Lower lobe of right lung (tissue), 2 donors: ENCODE measurements around the gene TRMT61A. TPM values are rescaled to one million over a fixed set of nuclear protein-coding genes. Genes with fewer than 3 reads are reported as not detected.

Experiments
- ATAC-seq, 2 donors: fragments of 200-7000 bp; cut with Tn5 transposase; one replicate each; pipeline ENCODE4 v1.9.1; 2020 to 2022; ENCODE audit warnings: mild to moderate bottlenecking in 2 of 2, moderate library complexity in 2 of 2
- DNase-seq: peaks from one replicate; pipeline ENCODE4 v3.0.0-alpha.2; 2020
- H3K27ac ChIP-seq: fragments of 200-600 bp; one replicate; pipeline ENCODE4 v1.8.0; 2022
- H3K27me3 ChIP-seq: fragments of 200-600 bp; one replicate; pipeline ENCODE4 v1.8.0; 2022; ENCODE audit warnings: low read depth
- H3K36me3 ChIP-seq: fragments of 200-600 bp; one replicate; pipeline ENCODE4 v1.8.0; 2022; ENCODE audit warnings: mild to moderate bottlenecking
- H3K4me1 ChIP-seq: fragments of 200-600 bp; one replicate; pipeline ENCODE4 v1.8.0; 2022
- H3K4me3 ChIP-seq: fragments of 200-600 bp; one replicate; pipeline ENCODE4 v1.8.0; 2022; ENCODE audit warnings: mild to moderate bottlenecking
- H3K9me3 ChIP-seq: fragments of 200-600 bp; one replicate; pipeline ENCODE4 v1.8.0; 2022
- CTCF ChIP-seq: fragments of 200-600 bp; IDR thresholded peaks from one replicate; pipeline ENCODE4 v1.8.0; 2022; ENCODE audit warnings: antibody characterized with exemption, mild to moderate bottlenecking
- intact Hi-C: fragments of 100-400 bp; cut with DNase I; formaldehyde crosslinking; loops from one replicate; pipeline ENCODE4 v1.11.0; 2022
- total RNA-seq: library from RNA; stranded (reverse); fragmentation: NEBNext Ultra II Directional; extraction: Animal tissue kit (Norgen Biotek cat#: 25700); gene quantifications from one replicate; pipeline ENCODE4 v1.2.1, GENCODE V29; 2021
- donor health status: DM: no; HTN: yes; CAD: no; lungs with severe emphysema.

TRMT61A gene
- total RNA-seq, 1 donor from 2014 or later, result 11.0 TPM

GRCh38 chr14:103550451-103551337 is 21.7 kb downstream of the TRMT61A start:
- Histone ChIP-seq H3K4me1 (peaks cover 33% of the 10 kb centered on the region), H3K27ac (peak overlapping the region; percentile 80), H3K27me3 (no peaks in the 10 kb centered on the region), H3K4me3 (peak overlapping the region; percentile 22), H3K36me3 (peaks cover 4% of the 10 kb centered on the region), H3K9me3 (no peaks in the 10 kb centered on the region)
- ATAC-seq (peak; percentile 1), DNase-seq (peak; percentile 47)
- TF ChIP-seq CTCF, result no peak
- intact Hi-C loops, result no loop called here

GRCh38 chr14:103551338-103551762 is 22.4 kb downstream of the TRMT61A start:
- intact Hi-C loops, result no loop called here
- H3K27me3 ChIP-seq, result no peaks in the 10 kb centered on the region
- ATAC-seq (peak; percentile 11 to 18), DNase-seq (peak; percentile 50)
- peak overlapping the region; percentile 80 for H3K27ac ChIP-seq
- no peaks in the 10 kb centered on the region for H3K9me3 ChIP-seq
- no peak for TF ChIP-seq CTCF
- H3K4me1 ChIP-seq, result peaks cover 32% of the 10 kb centered on the region
- peaks cover 4% of the 10 kb centered on the region for H3K36me3 ChIP-seq
- H3K4me3 ChIP-seq, result peak overlapping the region; percentile 22

GRCh38 chr14:103552011-103552845 is 23.2 kb downstream of the TRMT61A start:
- intact Hi-C loops, result no loop called here
- ATAC-seq, result peak; percentile 78 to 83
- Histone ChIP-seq H3K27ac (peak overlapping the region; percentile 80), H3K4me3 (peak overlapping the region; percentile 22), H3K4me1 (peaks cover 33% of the 10 kb centered on the region), H3K27me3 (no peaks in the 10 kb centered on the region), H3K36me3 (peaks cover 8% of the 10 kb centered on the region), H3K9me3 (no peaks in the 10 kb centered on the region)
- no peak for TF ChIP-seq CTCF
- DNase-seq, result peak; percentile 68

DNA sequence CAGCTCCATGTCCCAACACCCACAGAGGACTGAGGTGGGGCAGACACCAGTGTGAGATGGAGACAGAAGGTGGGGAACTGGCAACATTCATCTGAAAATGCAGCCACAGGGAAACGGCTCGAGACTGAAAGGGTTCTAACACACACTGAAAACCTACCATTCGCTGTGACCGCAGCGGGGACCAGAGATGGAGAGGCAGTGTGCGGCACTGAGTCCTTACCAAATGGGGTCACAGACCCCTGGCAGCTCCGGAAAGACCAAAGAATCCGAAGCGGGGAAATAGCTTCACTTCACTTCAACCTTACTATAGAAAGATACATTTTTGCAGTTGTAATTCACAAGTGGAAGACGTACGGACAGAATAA is 23.8 kb downstream of the TRMT61A start:
- H3K27ac ChIP-seq, result peak overlapping the region; percentile 80
- ATAC-seq, result no peak
- no peaks in the 10 kb centered on the region for H3K27me3 ChIP-seq
- H3K9me3 ChIP-seq, result no peaks in the 10 kb centered on the region
- intact Hi-C loops, result no loop called here
- peaks cover 14% of the 10 kb centered on the region for H3K36me3 ChIP-seq
- DNase-seq, result peak; percentile 21
- no peak overlapping the region for H3K4me3 ChIP-seq
- no peak for TF ChIP-seq CTCF
- peaks cover 39% of the 10 kb centered on the region for H3K4me1 ChIP-seq

GRCh38 chr14:103555559-103556337 is 26.8 kb downstream of the TRMT61A start:
- Histone ChIP-seq H3K4me1 (peaks cover 63% of the 10 kb centered on the region), H3K36me3 (peaks cover 44% of the 10 kb centered on the region), H3K9me3 (no peaks in the 10 kb centered on the region), H3K27me3 (no peaks in the 10 kb centered on the region), H3K4me3 (no peak overlapping the region), H3K27ac (no peak overlapping the region)
- DNase-seq (peak; percentile 30), ATAC-seq (no peak)
- intact Hi-C loops, result no loop called here
- no peak for TF ChIP-seq CTCF
